Measurements from ENCODE around the gene ZNG1A.
"Not testable (repeated sequence)": the region's sequence is repeated elsewhere in the genome, so short reads cannot be mapped to it uniquely, and the experiment has no call there.

ZNG1A gene

DNA sequence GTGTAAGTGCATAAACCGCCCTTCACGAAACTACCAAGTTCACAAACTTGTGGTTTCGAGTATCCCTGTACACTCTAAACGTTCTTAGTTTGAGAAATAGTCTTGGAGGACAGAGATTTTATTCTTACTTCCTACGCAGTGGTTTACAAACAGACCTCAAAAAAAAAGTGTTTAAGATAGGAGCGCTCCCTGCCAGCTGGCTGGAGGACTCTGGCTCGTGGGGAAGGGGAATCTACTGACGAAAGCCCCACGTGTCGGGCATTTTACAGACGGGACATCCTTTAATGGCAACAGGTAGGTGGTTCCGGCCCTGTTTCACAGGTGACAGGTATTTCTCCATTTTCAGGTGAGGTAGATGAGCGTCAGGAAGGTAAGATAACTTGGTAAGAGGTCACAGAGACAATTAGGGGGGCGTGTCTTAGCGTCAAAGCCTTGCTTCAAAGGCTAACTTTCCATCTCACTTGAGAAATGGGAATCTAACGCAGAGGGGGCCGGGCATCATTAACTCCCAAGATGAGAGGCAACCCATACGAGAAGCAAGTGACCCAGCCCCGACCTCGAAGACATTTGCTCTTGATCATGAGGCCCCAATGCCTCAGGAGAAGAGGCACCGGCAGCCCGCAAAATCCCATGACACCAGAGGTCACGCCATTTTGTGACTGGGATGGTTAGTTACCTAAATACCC lies 573 bp downstream of the ZNG1A start:
- not testable (repeated sequence) for DNase-seq (ENCODE audit: low read depth)

DNA sequence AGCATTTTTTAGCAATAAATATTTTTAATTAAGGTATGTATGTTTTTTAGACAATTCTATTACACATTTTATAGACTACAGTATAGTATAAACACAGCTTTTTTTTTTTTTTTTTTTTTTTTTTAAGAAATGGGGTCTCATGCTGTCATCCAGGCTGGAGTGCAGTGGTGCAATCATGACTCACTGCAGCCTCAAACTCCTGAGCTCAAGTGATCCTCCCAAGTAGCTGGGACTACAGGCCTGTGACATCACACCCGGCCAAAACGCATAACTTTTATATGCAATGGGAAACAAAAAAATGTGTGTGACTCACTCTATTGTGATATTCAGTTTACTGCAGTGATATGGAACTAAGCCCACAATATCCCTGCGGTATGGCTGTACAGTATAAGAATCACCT lies 9.1 kb downstream of the ZNG1A start:
- DNase-seq (ENCODE audit: low read depth), result not testable (repeated sequence)

DNA sequence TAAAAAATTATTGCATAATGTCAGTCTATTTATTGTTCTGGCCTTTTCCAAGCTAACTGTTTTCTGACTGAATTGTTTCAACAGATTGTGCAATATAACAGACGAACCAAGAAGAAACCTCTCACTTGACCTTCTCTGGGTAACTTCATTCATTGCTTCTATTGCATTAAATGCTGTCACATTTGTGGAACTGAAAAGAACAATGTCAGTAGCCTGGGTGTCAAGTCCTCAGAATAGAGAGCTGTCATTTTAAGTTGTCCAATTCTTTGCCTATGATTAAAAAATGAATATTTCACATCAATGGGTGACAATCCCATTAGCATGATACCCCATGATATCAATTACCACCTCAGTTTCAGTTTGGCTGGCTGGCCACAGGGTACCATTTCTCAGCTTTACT lies 19.0 kb downstream of the ZNG1A start:
- DNase-seq (ENCODE audit: low read depth), result not testable (repeated sequence)

DNA sequence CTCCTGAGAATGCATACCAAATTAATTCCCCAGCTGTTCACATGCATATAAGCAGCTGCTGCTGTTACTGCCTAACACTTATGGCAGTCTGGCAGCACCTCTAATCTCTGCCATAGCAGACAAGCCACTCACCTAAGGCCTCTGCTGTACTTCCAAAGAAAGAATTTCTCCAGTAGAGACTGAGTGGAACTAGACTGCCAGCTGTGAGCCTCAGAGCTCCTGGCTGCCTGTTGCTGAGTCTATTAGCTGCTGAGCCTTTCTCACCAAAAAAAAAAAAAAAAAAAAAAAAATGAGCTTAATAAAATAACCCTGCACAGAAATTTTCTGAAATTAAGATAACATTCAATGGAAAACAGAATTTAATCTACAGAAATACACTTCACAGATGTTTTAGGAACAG lies 27.7 kb downstream of the ZNG1A start:
- not testable (repeated sequence) for DNase-seq (ENCODE audit: low read depth)

DNA sequence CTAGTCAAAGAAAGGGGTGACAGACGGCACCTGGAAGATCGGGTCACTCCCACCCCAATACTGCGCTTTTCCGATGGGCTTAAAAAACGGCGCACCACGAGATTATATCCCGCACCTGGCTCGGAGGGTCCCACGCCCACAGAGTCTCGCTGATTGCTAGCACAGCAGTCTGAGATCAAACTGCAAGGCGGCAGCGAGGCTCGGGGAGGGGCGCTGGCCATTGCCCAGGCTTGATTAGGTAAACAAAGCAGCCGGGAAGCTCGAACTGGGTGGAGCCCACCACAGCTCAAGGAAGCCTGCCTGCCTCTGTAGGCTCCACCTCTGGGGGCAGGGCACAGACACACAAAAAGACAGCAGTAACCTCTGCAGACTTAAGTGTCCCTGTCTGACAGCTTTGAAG lies 39.0 kb downstream of the ZNG1A start:
- not testable (repeated sequence) for DNase-seq (ENCODE audit: low read depth)

DNA sequence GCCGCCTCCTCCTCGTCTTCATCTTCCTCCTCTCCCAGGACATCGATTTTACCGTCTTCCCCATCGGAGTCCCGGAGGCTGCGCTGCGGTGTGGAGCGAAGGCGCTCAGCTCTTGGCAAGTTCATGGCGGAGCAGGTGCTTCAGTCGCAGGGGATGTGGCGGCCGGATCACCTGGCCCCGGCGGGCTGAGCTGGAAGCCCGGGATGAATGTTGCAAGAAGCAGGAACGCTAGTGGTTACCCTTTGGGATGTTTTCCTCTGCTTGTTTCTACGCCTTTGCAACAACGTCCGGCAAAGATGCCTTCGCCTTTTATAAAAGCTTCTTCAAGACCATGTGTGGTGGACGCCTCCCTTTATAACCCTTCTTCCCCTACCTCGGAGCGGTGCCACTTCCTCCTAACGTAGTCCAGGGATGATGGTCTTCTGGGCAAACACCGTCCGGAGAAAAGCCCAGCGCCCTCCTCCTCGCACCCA lies 60.8 kb downstream of the ZNG1A start, which contains the start of gene FOXD4:
FOXD4 (minus strand) TSS at position 423 of the 473 bp plus-strand sequence; CDS start at position 125, 298 bp downstream.
- DNase-seq (ENCODE audit: low read depth), result not testable (repeated sequence)

DNA sequence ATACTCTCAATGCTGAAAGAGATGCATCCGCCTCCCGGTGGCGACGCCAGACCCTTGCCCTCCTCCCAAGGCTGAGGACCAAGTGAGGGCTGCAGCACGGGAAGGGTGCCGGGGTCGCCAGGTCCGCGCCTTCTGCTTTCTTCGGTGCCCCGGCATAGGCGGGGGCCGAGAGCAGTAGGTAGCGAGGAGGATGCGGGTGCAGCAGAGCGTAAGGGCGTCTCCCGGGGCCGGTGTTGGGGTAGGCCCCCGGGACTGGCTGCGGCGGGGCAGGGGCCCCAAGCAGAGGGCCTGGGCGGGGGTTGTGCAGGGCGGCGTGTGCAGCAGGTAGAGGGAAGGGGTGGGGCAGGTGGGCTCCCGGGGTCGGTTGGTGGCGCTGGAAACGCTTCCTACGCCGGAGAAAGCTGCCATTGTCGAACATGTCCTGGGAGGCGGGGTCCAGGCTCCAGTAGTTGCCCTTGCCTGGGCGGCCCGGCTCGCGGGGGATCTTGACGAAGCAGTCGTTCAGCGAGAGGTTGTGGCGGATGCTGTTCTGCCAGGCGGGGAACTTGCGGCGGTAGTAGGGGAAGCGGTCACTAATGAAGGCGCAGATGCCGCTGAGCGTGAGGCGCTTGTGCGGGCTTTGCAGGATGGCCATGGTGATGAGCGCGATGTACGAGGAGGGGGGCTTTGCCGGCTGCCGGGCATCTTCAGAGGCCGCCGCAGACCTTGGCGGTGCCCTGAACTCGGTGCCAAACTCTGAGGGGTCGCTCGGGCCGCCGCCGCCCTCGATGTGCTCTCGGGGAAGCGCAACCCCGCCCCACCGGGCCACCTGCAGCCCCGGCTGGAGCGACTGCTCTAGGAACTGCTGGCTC lies 61.5 kb downstream of the ZNG1A start:
- not testable (repeated sequence) for DNase-seq (ENCODE audit: low read depth)

DNA sequence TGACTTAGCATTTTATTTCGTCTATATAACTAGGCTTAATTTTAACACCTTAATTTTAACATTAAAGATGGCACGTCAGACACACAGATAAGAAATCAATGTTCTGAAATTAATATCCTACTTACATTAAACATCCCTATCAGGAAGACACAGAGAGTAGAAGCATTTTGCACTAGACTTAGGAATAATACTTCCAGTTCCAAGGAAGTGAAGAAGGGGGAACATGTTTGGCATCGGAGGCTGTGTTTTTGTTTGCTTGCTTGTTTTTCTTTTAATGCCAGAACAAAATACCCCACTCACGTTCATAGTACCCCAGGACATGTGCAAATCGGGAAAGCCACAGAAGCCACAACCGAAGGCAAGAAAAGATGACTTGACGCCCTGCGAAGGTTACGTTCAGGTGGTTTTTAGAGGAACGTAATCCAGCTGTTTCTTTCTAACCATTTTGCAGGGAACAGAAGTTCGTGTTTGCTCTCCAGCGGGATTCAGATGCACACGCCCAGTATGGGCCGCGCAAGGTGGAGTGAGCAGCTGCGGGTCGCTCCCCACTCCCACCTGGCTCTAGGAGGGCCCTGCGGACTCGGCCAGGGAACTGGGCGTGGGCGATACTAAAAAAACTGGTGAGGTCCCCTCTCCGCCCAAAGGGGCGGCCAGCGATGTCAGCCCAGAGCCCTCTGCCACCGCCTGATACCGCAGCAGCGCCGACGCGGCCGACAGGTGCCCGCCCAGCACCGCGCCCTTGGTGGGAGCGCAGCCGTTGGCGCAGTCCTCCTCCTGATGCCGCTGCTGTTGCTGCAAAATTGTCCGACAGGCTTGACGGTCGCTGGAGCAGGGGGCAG lies 62.4 kb downstream of the ZNG1A start:
- DNase-seq (ENCODE audit: low read depth), result not testable (repeated sequence)

DNA sequence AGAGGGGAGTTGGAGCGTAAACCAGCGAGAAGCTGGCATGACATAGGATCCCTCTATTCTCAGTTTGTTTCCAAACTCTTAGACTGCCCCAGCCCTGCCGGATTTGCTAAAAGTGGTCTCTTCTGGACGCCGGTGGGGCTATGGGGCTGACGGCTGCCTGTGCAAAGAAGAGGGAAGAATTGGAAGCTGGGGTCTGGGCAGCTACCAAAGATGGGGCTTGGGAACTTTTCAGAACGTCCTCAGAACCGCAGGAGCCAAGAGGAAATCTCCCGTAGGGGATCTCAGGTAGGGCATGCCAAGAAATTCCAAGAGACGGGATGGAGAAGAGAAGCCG lies 63.8 kb downstream of the ZNG1A start:
- DNase-seq (ENCODE audit: low read depth), result not testable (repeated sequence)

DNA sequence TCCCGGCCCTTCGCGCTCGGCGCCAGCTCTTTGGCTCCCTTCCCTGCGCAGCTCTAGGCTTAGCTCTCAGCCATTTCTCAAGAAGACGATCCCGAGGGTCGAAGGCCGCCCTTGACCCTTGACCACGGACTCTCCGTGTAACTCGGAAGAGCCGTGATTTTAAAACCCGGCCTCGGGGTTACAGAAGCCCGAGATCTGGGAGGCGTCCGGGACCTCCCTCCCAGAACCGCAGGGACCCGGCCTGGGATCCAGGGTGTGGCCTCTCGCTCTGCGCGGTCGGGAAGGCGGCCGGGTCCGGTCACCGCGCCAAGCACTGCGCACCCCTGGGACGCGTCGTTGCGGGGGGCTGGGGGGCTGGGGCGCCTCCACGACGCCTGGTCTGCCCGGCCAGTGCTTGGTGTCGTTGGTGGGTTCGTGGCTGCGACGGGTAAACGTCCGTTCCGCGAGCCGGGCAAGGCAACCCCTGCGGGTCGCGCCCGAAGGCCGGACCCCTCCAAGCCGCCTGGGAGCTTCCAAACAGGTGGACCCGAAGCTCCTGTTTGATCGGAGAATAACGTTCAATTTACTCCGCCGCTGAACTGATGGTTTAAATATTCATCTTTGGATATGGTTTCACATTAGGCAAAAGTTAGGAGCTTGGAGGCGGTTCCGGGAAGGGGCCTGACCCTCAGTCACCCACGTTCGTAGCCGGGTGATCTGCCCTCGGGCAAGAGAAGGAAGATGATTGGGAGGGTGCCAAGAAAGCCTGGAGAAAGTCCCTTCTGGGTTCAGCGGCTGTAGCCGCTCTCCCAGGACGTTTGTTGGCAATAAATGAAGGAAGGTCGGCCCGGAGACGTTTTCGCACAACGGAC lies 64.4 kb downstream of the ZNG1A start:
- not testable (repeated sequence) for DNase-seq (ENCODE audit: low read depth)

DNA sequence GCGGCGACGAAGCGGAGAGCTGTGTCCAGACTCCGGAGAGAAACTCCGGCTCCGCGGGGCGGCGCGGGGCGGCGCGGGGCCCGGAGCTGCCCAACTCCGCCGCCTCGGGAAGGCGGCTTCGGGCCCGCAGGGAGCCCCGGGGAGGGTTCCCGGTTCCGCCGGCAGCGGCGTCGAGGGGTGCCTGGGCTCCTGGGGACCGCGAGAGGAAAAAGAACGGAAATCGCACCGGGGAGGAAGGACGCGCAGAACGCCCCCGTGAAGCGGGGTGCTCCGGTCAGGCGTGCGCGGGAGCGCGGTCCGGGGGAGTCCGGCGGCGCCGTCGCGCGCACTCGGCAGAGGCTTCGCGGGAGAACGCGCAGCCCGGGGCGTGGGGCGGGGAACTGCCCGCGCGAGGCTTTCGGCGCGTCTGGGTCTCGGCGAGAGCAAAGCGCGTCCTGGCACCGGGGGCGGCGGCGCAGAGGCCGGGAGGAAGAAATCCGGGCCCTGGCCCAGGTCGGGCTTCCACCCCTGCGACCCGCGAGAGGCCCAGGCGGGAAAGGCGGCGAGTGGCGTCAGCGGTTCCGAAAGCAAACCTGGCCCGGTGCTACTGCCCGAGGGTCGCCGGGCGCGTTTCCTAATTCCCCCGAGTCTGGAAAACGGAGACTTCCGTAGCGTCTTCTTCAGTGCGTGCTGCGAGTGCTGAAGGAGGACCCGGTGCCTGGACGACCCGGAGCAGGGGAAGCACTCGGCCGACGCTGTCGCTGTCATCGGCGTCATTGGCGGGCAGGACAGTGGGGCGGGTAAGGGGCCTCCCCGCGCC lies 65.2 kb downstream of the ZNG1A start:
- not testable (repeated sequence) for DNase-seq (ENCODE audit: low read depth)

DNA sequence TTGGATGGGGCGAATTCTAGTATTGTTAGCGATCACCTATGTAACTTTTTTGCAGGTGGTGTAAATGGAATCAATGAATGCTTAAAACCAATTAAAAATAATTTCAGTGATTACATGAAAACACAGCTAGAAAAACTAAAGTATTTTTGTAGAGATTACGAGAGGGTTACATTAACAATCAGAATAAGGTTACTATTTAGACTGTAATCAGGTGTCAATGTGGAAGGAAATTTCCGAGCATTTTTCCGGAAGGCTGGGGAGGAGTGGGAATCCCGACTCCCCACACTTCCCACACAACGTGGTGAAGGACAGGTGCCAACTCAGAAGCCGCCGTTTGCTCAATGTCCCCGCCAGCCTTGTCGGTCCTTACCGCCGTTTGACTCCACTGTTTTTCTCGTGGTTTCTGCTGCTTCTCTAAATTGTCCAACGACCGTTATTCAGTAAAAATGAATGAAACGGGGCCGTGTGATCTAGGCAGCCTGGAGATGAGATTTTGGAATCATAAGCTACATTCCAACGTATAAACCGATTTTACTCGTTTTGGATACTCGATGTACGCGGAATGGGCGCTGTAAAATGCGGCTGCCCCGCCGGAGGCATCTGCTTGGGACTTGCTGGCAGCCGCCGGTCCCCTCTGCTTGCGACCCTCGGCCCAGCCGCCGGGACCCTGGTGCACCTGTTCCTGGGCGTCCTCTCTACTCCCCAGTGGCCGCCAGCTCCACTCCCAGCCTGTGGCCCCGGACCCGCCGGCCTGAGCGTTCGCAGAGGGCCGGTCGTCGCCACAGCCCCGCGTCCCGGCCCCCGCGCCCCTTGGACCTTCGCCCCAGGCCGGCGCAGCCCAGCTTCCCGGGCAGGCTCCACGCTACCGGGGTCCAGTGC lies 66.0 kb downstream of the ZNG1A start:
- DNase-seq (ENCODE audit: low read depth), result not testable (repeated sequence)

DNA sequence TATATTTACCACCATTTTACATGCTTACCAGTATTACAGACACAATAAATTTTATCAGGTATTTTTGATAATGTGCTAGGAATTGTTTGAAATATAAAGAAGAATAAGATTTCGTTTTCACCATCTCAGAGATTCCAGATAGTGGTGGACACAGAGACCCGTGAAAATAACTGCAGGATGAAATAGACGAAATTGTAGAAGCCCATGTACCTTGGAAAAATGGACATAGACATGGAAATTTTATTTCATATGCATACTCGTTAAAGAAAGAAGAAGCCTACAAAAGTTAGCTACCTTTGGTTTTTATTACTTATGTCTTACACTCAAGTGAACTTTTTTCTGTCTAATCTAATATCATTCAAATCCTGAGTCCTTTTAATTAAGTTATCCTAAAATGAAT lies 68.2 kb downstream of the ZNG1A start:
- not testable (repeated sequence) for DNase-seq (ENCODE audit: low read depth)

DNA sequence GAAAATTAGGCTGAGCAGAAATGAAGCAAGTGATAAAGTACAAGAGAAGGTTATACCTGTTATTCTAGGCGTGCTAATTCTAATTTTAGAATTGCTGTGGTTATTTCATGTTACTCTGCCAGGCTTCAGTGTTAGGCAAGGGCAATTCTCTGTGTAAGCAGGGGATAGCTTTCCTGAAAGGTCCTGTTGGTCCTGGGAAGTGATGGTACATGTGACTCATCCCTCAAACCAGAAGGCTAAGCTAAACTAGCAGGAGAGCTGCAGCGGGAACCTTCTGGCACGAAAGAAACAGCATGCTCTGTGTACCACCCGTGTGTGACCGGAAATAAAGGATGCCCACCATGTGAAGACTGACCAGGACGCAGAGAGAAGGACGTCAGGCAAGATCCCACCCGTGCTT lies 69.3 kb downstream of the ZNG1A start:
- DNase-seq (ENCODE audit: low read depth), result not testable (repeated sequence)

DNA sequence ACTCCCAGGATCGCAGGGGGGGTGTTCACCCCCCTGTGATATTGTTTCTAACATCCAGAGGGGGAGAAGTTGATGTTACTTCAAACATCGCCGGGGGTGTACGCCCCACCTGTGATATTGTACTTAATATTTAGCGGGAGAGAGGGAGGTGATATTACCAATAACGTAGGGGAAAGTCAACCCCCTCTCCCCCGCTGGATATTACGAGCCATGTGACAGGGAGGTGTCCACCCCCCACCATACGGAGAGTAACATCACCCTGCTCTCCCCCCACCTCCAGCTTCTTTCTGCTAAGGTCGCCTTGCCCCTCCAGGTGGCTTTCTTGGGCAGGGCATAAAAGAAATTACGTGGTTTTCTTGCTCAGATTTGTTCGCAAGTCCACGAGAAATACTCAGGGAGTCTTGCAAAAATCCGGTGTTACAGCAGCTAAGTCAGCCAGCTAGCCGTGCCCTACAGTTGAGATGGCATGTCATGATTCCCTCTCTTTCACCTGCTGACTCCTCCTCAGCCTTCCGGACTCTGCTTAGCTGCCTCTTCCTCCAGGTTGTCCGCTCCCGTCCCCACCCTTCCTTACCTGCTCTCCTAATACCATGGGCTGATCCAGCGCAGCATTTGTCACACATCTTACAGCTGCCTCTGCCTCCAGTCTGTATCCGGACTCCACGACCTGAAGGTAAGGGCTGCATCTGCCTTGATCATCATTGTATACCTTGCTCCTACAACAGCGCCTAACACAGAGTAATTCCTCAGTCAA lies 69.9 kb downstream of the ZNG1A start:
- not testable (repeated sequence) for DNase-seq (ENCODE audit: low read depth)

DNA sequence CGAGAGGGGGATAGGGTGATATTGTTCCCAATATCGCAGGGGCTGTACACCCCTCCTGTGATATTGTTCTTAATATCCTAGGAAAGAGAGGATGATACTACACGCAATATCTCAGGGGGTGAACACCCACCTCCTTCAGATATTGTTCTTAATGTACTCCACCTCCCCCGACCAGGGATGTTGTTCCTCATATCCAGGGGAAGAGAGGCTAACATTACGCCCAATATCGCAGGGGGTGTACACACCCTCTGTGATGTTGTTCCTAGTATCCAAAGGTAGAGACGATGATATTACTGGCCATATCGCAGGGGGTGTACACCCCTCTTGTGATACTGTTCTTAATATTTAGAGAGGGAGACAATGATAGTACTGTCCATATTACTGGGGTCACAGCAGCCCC lies 72.9 kb downstream of the ZNG1A start:
- not testable (repeated sequence) for DNase-seq (ENCODE audit: low read depth)

DNA sequence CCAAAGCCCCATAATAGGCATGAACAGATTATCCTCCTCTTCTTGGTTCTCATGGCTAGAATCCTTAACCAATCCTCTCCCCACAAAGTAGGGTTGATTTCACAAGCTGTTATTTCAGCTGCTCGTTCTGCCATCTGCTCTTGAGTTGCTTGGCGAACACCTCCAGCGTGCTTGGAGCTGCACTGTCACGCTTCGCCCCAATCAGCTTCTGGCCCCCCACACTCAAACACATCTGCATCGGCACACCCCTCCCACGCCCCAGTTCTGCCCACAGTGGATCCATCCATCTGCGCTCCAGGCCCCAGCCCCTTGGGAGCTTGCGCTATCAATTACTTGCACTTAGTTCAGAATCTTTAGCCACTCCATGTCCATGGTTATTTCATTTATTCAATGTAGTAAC lies 78.4 kb downstream of the ZNG1A start:
- DNase-seq (ENCODE audit: low read depth), result not testable (repeated sequence)

DNA sequence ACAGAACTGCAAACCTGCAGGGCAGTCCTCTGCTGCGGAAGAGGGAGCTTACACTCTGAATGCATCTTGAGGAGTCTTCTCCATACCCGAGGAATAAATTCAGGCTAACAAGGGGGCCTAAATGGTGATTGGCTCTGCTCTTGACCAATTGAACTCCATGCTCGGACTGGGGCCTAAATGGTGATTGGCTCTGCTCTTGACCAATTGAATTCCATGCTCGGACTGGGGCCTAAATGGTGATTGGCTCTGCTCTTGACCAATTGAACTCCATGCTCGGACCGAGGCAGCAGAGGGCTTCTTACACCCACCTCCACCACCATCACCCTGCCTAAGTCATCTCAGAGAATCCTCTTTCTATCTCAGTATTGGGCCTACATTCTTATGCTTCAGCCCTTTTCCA lies 79.0 kb downstream of the ZNG1A start:
- not testable (repeated sequence) for DNase-seq (ENCODE audit: low read depth)

DNA sequence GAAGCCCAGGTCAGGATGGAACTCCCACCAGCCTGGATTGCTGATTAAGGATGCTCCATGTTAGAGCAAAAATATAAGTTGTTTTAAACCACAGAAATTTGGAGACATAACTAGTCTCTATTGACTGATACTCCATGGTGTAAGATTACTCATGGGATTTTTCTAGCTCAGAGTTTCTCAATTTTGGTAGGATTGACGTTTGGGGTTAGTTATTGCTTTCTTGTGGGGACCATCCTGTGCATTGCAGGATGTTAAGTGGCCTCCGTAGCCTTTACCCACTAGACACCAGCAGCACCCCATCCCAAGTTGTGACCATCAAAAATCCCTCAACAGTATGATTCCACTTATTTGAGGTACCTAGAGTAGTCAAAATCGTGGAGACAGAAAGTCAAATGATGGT lies 80.1 kb downstream of the ZNG1A start:
- not testable (repeated sequence) for DNase-seq (ENCODE audit: low read depth)
